Duodenal mucosa (tissue), 2 donors: Measurements from ENCODE around the gene JAZF1.

ENCODE experiments used
- H3K27ac ChIP-seq: one replicate; pipeline ENCODE4 v1.7.0; 2013; ENCODE audit warnings: low read depth, low read length
- H3K27me3 ChIP-seq, 2 donors: one replicate each; pipeline ENCODE4 v1.7.0; 2013; ENCODE audit warnings: low read length in 2 of 2, control low read depth in 1 of 2; ENCODE audit not compliant: insufficient read depth in 2 of 2, control insufficient read depth in 1 of 2
- H3K36me3 ChIP-seq, 2 donors: one replicate each; pipeline ENCODE4 v1.7.0; 2013; ENCODE audit warnings: low read length in 2 of 2, control low read depth in 1 of 2; ENCODE audit not compliant: insufficient read depth in 2 of 2, control insufficient read depth in 1 of 2
- H3K4me1 ChIP-seq, 2 donors: one replicate each; pipeline ENCODE4 v1.7.0; 2013; ENCODE audit warnings: low read length in 2 of 2, control low read depth in 1 of 2; ENCODE audit not compliant: insufficient read depth in 2 of 2, control insufficient read depth in 1 of 2
- H3K4me3 ChIP-seq, 2 donors: one replicate each; pipeline ENCODE4 v1.7.0; 2013; ENCODE audit warnings: low read length in 2 of 2, low read depth in 1 of 2
- H3K9ac ChIP-seq, 2 donors: one replicate each; pipeline ENCODE4 v1.7.0; 2013; ENCODE audit warnings: low read length in 2 of 2, low read depth in 1 of 2
- H3K9me3 ChIP-seq, 2 donors: one replicate each; pipeline ENCODE4 v1.7.0; 2013; ENCODE audit warnings: low read length in 2 of 2, control low read depth in 1 of 2; ENCODE audit not compliant: control insufficient read depth in 1 of 2

JAZF1 gene

GRCh38 chr7:28156401-28156800 lies 24.2 kb downstream of the JAZF1 start:
- H3K9me3 ChIP-seq: no peaks in the 10 kb centered on the region
- no peaks in the 10 kb centered on the region for H3K27me3 ChIP-seq
- no peak overlapping the region for H3K9ac ChIP-seq
- no peak overlapping the region for H3K27ac ChIP-seq
- no peak overlapping the region for H3K4me3 ChIP-seq
- H3K4me1 ChIP-seq: peaks cover 8 to 12% of the 10 kb centered on the region in 2 donors
- H3K36me3 ChIP-seq: no peaks in the 10 kb centered on the region

- no peaks in the 10 kb centered on the region for H3K27me3 ChIP-seq
- no peaks in the 10 kb centered on the region for H3K9me3 ChIP-seq
- H3K4me1 ChIP-seq: peaks cover 8 to 12% of the 10 kb centered on the region in 2 donors
- no peak overlapping the region for H3K9ac ChIP-seq
- no peaks in the 10 kb centered on the region for H3K36me3 ChIP-seq
- no peak overlapping the region for H3K4me3 ChIP-seq
- H3K27ac ChIP-seq: no peak overlapping the region
These were observed 24.6 kb downstream of the JAZF1 start for GRCh38 chr7:28155964-28156363.

- Histone ChIP-seq H3K4me1 (peaks cover 8 to 12% of the 10 kb centered on the region in 2 donors), H3K36me3 (no peaks in the 10 kb centered on the region), H3K9ac (no peak overlapping the region), H3K27me3 (no peaks in the 10 kb centered on the region), H3K4me3 (no peak overlapping the region), H3K9me3 (no peaks in the 10 kb centered on the region), H3K27ac (no peak overlapping the region)
These were observed 25.5 kb downstream of the JAZF1 start for GRCh38 chr7:28155019-28155660.

- Histone ChIP-seq H3K27ac (no peak overlapping the region), H3K27me3 (no peaks in the 10 kb centered on the region), H3K4me3 (no peak overlapping the region), H3K4me1 (peaks cover 8 to 12% of the 10 kb centered on the region in 2 donors), H3K9me3 (no peaks in the 10 kb centered on the region), H3K36me3 (no peaks in the 10 kb centered on the region), H3K9ac (no peak overlapping the region)
These were observed 28.0 kb downstream of the JAZF1 start for GRCh38 chr7:28152594-28152993.

- H3K9ac ChIP-seq: no peak overlapping the region
- H3K36me3 ChIP-seq: no peaks in the 10 kb centered on the region
- no peaks in the 10 kb centered on the region for H3K9me3 ChIP-seq
- H3K4me3 ChIP-seq: no peak overlapping the region
- H3K4me1 ChIP-seq: peaks cover 8 to 12% of the 10 kb centered on the region in 2 donors
- H3K27ac ChIP-seq: no peak overlapping the region
- H3K27me3 ChIP-seq: no peaks in the 10 kb centered on the region
These were observed 28.6 kb downstream of the JAZF1 start for GRCh38 chr7:28151965-28152364.

- Histone ChIP-seq H3K9ac (no peak overlapping the region), H3K27ac (no peak overlapping the region), H3K36me3 (no peaks in the 10 kb centered on the region), H3K9me3 (no peaks in the 10 kb centered on the region), H3K4me3 (no peak overlapping the region), H3K27me3 (no peaks in the 10 kb centered on the region), H3K4me1 (no peaks in the 10 kb centered on the region)
These were observed 31.1 kb downstream of the JAZF1 start for GRCh38 chr7:28149291-28150101.

- no peaks in the 10 kb centered on the region for H3K4me1 ChIP-seq
- H3K27me3 ChIP-seq: no peaks in the 10 kb centered on the region
- no peak overlapping the region for H3K27ac ChIP-seq
- no peaks in the 10 kb centered on the region for H3K9me3 ChIP-seq
- no peak overlapping the region for H3K9ac ChIP-seq
- no peaks in the 10 kb centered on the region for H3K36me3 ChIP-seq
- H3K4me3 ChIP-seq: no peak overlapping the region
These were observed 34.7 kb downstream of the JAZF1 start for GRCh38 chr7:28145931-28146330.

- H3K4me3 ChIP-seq: no peak overlapping the region
- no peaks in the 10 kb centered on the region for H3K9me3 ChIP-seq
- H3K27ac ChIP-seq: no peak overlapping the region
- no peaks in the 10 kb centered on the region for H3K27me3 ChIP-seq
- H3K36me3 ChIP-seq: no peaks in the 10 kb centered on the region
- no peaks in the 10 kb centered on the region for H3K4me1 ChIP-seq
- no peak overlapping the region for H3K9ac ChIP-seq
These were observed 35.4 kb downstream of the JAZF1 start for GRCh38 chr7:28145090-28145626.

GRCh38 chr7:28144266-28144665 lies 36.3 kb downstream of the JAZF1 start:
- no peak overlapping the region for H3K9ac ChIP-seq
- H3K27ac ChIP-seq: no peak overlapping the region
- no peaks in the 10 kb centered on the region for H3K4me1 ChIP-seq
- no peaks in the 10 kb centered on the region for H3K9me3 ChIP-seq
- H3K4me3 ChIP-seq: no peak overlapping the region
- no peaks in the 10 kb centered on the region for H3K27me3 ChIP-seq
- H3K36me3 ChIP-seq: no peaks in the 10 kb centered on the region

GRCh38 chr7:28142650-28143049 lies 37.9 kb downstream of the JAZF1 start:
- Histone ChIP-seq H3K4me1 (no peaks in the 10 kb centered on the region), H3K27me3 (no peaks in the 10 kb centered on the region), H3K9ac (no peak overlapping the region), H3K36me3 (no peaks in the 10 kb centered on the region), H3K9me3 (no peaks in the 10 kb centered on the region), H3K27ac (no peak overlapping the region), H3K4me3 (no peak overlapping the region)
